IgD-negative memory B cell (primary cell): ENCODE results near the gene ZNF800. TPM values are rescaled to one million over a fixed set of nuclear protein-coding genes. Genes with fewer than 3 reads are reported as not detected.
A peak's percentile ranks its signal among the peaks of the same experiment; 100 is the strongest.
"Not testable (repeated sequence)": the region's sequence is repeated elsewhere in the genome, so short reads cannot be mapped to it uniquely, and the experiment has no call there.

Experiments
- H3K27ac Mint-ChIP-seq, 3 donors: one replicate each; pipeline ENCODE4 v1.8.0; 2020 to 2022; ENCODE audit warnings: mild to moderate bottlenecking in 3 of 3, mixed read lengths in 3 of 3, moderate library complexity in 1 of 3
- H3K27me3 Mint-ChIP-seq: one replicate; pipeline ENCODE4 v1.8.0; 2021; ENCODE audit warnings: mixed read lengths
- H3K36me3 Mint-ChIP-seq: one replicate; pipeline ENCODE4 v1.8.0; 2020; ENCODE audit warnings: mild to moderate bottlenecking, mixed read lengths
- H3K4me1 Mint-ChIP-seq, 3 donors: one replicate each; pipeline ENCODE4 v1.8.0; 2020 to 2022; ENCODE audit warnings: mixed read lengths in 3 of 3, mild to moderate bottlenecking in 1 of 3
- H3K4me3 Mint-ChIP-seq, 4 donors: one replicate each; pipeline ENCODE4 v1.8.0; 2020 to 2022; ENCODE audit warnings: mild to moderate bottlenecking in 4 of 4, mixed read lengths in 4 of 4, moderate library complexity in 3 of 4
- H3K9me3 Mint-ChIP-seq, 3 donors: one replicate each; pipeline ENCODE4 v1.8.0; 2020 to 2021; ENCODE audit warnings: mixed read lengths in 3 of 3, mild to moderate bottlenecking in 1 of 3
- polyA plus RNA-seq: library from polyadenylated mRNA; unstranded; fragments of 300-500 nt; fragmentation: Illumina TruSeq; gene quantifications from one replicate; pipeline ENCODE4 v1.2.3, GENCODE V29; 2021

Gene ZNF800
- polyA plus RNA-seq, 1 donor from 2014 or later, result 51.9 TPM

DNA sequence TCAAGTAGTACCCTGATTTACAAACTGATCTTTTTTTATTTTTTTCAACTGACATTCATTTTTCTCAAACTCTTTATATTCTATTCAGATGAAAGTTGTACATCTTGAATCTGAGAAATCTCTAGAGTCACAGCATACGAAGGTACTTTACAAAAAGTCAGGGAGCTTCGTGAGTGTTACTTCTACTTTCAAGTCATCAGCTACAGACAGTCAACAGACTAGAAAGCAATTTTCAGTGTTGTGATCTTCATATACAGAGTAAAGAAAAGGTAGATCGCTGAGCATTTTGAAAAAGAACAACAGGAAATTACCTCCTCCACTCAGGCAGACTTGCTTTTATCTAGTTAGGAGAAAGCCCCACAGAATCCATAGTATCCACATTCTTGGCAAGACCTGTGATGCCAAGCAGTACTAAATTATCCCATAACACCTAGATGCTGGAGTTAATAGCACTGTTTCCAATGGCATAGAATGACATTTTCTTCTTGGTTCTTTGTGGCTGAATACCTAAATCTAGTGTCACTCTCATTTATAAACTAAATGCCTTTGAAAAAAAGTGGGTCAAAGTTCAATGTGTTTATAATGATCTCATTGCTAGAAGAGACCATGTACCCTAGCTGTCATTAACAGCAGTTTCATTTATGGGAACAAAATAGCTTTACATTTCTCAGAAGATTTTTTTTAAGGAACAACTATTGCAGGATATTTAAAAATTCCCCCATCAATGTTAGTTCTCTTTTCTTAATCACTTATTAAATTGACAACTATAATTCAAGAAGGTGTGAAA lies 12.0 kb upstream of the ZNF800 start:
- Mint-ChIP-seq H3K4me3 (no peak overlapping the region), H3K27me3 (peaks cover 10% of the 10 kb centered on the region), H3K36me3 (no peaks in the 10 kb centered on the region), H3K27ac (peak overlapping the region in 1 of 3 donors; percentile 71), H3K9me3 (no peaks in the 10 kb centered on the region), H3K4me1 (peaks cover 0 to 3% (median 0%) of the 10 kb centered on the region in 3 donors)

- H3K9me3 Mint-ChIP-seq, result no peaks in the 10 kb centered on the region
- peaks cover 9 to 13% (median 9%) of the 10 kb centered on the region in 3 donors for H3K4me1 Mint-ChIP-seq
- H3K27ac Mint-ChIP-seq, result peak overlapping the region in 1 of 3 donors; percentile 30
- peaks cover 3% of the 10 kb centered on the region for H3K27me3 Mint-ChIP-seq
- peaks cover under 1% of the 10 kb centered on the region for H3K36me3 Mint-ChIP-seq
- peak overlapping the region in 2 of 4 donors; percentile 58 to 72 for H3K4me3 Mint-ChIP-seq
These were observed 3.7 kb upstream of the ZNF800 start for GRCh38 chr7:127396184-127396583.

DNA sequence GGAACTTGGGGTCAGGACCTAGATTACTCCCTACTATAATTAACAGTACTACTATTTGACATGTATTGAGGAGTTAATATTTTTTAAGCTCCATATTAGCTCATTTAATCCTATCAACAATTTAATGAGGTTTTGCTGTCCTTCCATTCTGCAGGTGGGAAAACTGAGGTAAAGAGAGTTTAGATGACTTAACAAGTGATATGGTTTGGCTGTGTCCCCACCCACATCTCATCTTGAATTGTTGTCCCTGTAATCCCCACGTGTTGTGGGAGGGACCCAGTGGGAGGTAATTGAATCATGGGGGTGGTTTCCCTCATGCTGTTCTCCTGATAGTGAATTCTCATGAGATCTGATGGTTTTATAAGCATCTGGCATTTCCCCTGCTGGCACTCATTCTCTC lies 2.6 kb upstream of the ZNF800 start:
- not testable (repeated sequence) for H3K36me3 Mint-ChIP-seq, H3K9me3 Mint-ChIP-seq, H3K27me3 Mint-ChIP-seq
- Mint-ChIP-seq H3K27ac (peak overlapping the region in 1 of 3 donors; percentile 30), H3K4me3 (peak overlapping the region in 2 of 4 donors; percentile 50 to 72), H3K4me1 (peaks cover 16 to 21% (median 19%) of the 10 kb centered on the region in 3 donors)

GRCh38 chr7:127393368-127394058 lies 1.0 kb upstream of the ZNF800 start:
- peaks cover 26 to 35% (median 34%) of the 10 kb centered on the region in 3 donors for H3K4me1 Mint-ChIP-seq
- peaks cover 2% of the 10 kb centered on the region for H3K27me3 Mint-ChIP-seq
- H3K4me3 Mint-ChIP-seq, result peak overlapping the region; percentile 93 to 99 (median 96)
- no peaks in the 10 kb centered on the region for H3K9me3 Mint-ChIP-seq
- peak overlapping the region; percentile 80 to 98 (median 96) for H3K27ac Mint-ChIP-seq
- peaks cover 4% of the 10 kb centered on the region for H3K36me3 Mint-ChIP-seq

GRCh38 chr7:127392182-127392565 lies 334 bp downstream of the ZNF800 start:
- Mint-ChIP-seq H3K4me3 (peak overlapping the region; percentile 93 to 99 (median 98)), H3K27ac (peak overlapping the region; percentile 96 to 98 (median 97)), H3K27me3 (peaks cover 2% of the 10 kb centered on the region), H3K9me3 (no peaks in the 10 kb centered on the region), H3K4me1 (peaks cover 32 to 42% (median 40%) of the 10 kb centered on the region in 3 donors), H3K36me3 (peaks cover 4% of the 10 kb centered on the region)

GRCh38 chr7:127391591-127392181 lies 822 bp downstream of the ZNF800 start:
- H3K27me3 Mint-ChIP-seq, result peaks cover 2% of the 10 kb centered on the region
- H3K9me3 Mint-ChIP-seq, result no peaks in the 10 kb centered on the region

DNA sequence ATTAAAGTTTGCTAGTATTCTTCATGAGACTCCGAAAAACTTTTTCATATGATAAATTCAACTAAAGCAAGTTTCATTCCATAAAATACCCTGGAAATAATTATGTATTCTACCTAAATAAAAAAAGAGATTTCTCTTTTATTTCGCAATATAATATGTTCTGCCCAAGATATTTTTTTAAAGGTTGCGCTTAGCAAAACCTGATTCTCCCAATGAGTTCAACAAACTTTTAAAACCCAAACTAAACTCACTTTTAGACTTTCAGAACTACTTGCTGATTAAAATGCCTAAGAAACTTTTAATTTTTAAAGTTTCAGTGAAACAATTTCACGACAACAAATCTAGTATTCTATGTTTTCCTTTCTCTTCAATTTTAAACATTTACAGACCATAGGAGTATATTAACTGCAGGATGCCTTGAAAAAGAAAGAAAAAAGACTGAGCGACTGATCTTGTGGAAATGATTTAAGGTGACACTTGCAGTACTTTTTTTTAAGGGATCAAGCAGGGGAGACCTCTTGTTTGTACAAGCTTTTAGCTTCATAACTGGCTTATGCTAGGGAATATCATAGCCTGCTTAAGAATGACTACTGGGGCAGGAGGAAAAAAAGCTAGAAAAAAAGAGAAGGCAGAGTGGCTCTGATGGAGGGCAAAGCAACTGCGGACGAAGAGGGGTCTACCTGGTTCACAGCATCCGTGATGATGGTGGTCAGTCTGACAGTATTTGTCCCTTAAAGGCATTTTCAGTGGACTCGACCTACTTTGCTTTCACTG lies 1.5 kb downstream of the ZNF800 start:
- no peaks in the 10 kb centered on the region for H3K9me3 Mint-ChIP-seq
- peaks cover 2% of the 10 kb centered on the region for H3K27me3 Mint-ChIP-seq
- peaks cover 4% of the 10 kb centered on the region for H3K36me3 Mint-ChIP-seq
- H3K4me3 Mint-ChIP-seq, result peak overlapping the region; percentile 93 to 99 (median 97)
- peaks cover 33 to 45% (median 42%) of the 10 kb centered on the region in 3 donors for H3K4me1 Mint-ChIP-seq
- H3K27ac Mint-ChIP-seq, result peak overlapping the region; percentile 94 to 97 (median 96)

More at GRCh38 chr7:127391591-127392181, 822 bp downstream of the ZNF800 start:
- Mint-ChIP-seq H3K36me3 (peaks cover 4% of the 10 kb centered on the region), H3K4me3 (peak overlapping the region; percentile 93 to 99 (median 98)), H3K27ac (peak overlapping the region; percentile 94 to 97 (median 96)), H3K4me1 (peaks cover 33 to 42% (median 41%) of the 10 kb centered on the region in 3 donors)

- H3K9me3 Mint-ChIP-seq, result no peaks in the 10 kb centered on the region
- peaks cover 33 to 47% (median 42%) of the 10 kb centered on the region in 3 donors for H3K4me1 Mint-ChIP-seq
- H3K4me3 Mint-ChIP-seq, result peak overlapping the region; percentile 16 to 99 (median 94)
- H3K36me3 Mint-ChIP-seq, result peaks cover 4% of the 10 kb centered on the region
- H3K27ac Mint-ChIP-seq, result peak overlapping the region in 1 of 3 donors; percentile 45
- H3K27me3 Mint-ChIP-seq, result peaks cover 2% of the 10 kb centered on the region
These were observed 2.2 kb downstream of the ZNF800 start for GRCh38 chr7:127390186-127390816.

- H3K27ac Mint-ChIP-seq, result peak overlapping the region in 1 of 3 donors; percentile 49
- H3K27me3 Mint-ChIP-seq, result peaks cover 2% of the 10 kb centered on the region
- no peaks in the 10 kb centered on the region for H3K9me3 Mint-ChIP-seq
- peaks cover 7% of the 10 kb centered on the region for H3K36me3 Mint-ChIP-seq
- peaks cover 33 to 49% (median 42%) of the 10 kb centered on the region in 3 donors for H3K4me1 Mint-ChIP-seq
- H3K4me3 Mint-ChIP-seq, result peak overlapping the region in 2 of 4 donors; percentile 14 to 54
These were observed 3.2 kb downstream of the ZNF800 start for GRCh38 chr7:127389321-127389720.

DNA sequence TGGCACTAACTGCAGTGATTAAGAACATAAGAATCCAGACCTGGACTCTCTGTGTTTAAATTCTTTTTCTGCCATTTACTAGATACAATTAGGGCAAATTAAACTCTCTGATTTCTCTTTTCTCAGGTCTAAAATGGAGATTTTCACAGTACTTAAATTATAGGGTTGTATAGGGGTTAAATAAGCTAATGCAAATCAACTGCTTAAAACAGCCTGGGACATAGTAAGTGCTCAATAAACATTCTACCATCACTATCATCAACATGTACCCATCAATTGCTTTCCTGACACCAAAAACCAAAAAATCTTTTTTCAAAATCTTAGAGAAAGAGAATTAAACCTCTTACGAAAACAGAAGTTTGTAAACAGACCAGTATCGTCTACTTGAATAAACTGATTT lies 4.5 kb downstream of the ZNF800 start:
- peak overlapping the region in 2 of 4 donors; percentile 1 to 7 for H3K4me3 Mint-ChIP-seq
- no peaks in the 10 kb centered on the region for H3K9me3 Mint-ChIP-seq
- H3K36me3 Mint-ChIP-seq, result peaks cover 7% of the 10 kb centered on the region
- H3K27ac Mint-ChIP-seq, result no peak overlapping the region
- H3K4me1 Mint-ChIP-seq, result peaks cover 31 to 49% (median 47%) of the 10 kb centered on the region in 3 donors
- H3K27me3 Mint-ChIP-seq, result no peaks in the 10 kb centered on the region

- peak overlapping the region in 2 of 3 donors; percentile 14 to 19 for H3K27ac Mint-ChIP-seq
- H3K27me3 Mint-ChIP-seq, result no peaks in the 10 kb centered on the region
- peaks cover 4% of the 10 kb centered on the region for H3K36me3 Mint-ChIP-seq
- no peak overlapping the region for H3K4me3 Mint-ChIP-seq
- H3K9me3 Mint-ChIP-seq, result no peaks in the 10 kb centered on the region
- peaks cover 33 to 46% (median 41%) of the 10 kb centered on the region in 3 donors for H3K4me1 Mint-ChIP-seq
These were observed 9.2 kb downstream of the ZNF800 start for GRCh38 chr7:127383123-127383835.

GRCh38 chr7:127382301-127383085 lies 10.0 kb downstream of the ZNF800 start:
- H3K27me3 Mint-ChIP-seq, result no peaks in the 10 kb centered on the region
- peaks cover 33 to 46% (median 35%) of the 10 kb centered on the region in 3 donors for H3K4me1 Mint-ChIP-seq
- H3K27ac Mint-ChIP-seq, result peak overlapping the region in 2 of 3 donors; percentile 19 to 27
- no peak overlapping the region for H3K4me3 Mint-ChIP-seq
- no peaks in the 10 kb centered on the region for H3K9me3 Mint-ChIP-seq
- H3K36me3 Mint-ChIP-seq, result peaks cover 4% of the 10 kb centered on the region

DNA sequence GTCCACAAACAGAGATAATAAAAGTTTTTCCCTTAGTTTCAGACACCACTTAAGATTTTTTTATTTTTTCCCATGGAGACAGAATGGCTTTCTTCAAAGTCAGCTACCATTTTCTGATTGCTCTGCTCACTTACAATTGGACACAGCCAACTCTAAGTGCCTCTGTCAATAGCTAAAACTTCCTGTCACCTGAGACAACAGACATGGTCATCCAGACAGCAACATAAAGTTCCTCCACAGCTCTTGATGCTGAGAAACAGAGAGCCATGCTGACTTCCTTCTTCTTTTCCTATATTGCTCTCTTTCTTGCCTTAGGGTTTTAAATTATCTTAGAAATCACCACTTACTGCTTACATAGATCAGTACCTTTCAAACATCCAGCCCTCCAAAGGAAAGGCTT lies 12.0 kb downstream of the ZNF800 start:
- Mint-ChIP-seq H3K4me1 (peaks cover 29 to 47% (median 35%) of the 10 kb centered on the region in 3 donors), H3K27ac (no peak overlapping the region), H3K36me3 (peaks cover 4% of the 10 kb centered on the region), H3K27me3 (no peaks in the 10 kb centered on the region), H3K4me3 (no peak overlapping the region), H3K9me3 (no peaks in the 10 kb centered on the region)
